Epidermal melanocyte (primary cell): ENCODE data around the gene CDC42.
"Not testable (repeated sequence)": the region's sequence is repeated elsewhere in the genome, so short reads cannot be mapped to it uniquely, and the experiment has no call there.

ENCODE experiments used
- DNase-seq: peaks from one replicate; pipeline ENCODE4 v3.0.0; 2011; ENCODE audit warnings: low spot score; ENCODE audit not compliant: insufficient read length

The CDC42 gene

GRCh38 chr1:22074803-22075202 lies 22.3 kb downstream of the CDC42 start:
- no peak for DNase-seq

- DNase-seq = no peak
Measured at GRCh38 chr1:22075718-22076117, 23.2 kb downstream of the CDC42 start.

- DNase-seq = no peak
Measured at GRCh38 chr1:22076346-22076745, 23.8 kb downstream of the CDC42 start.

GRCh38 chr1:22077728-22078127 lies 25.2 kb downstream of the CDC42 start:
- no peak for DNase-seq

- DNase-seq = no peak
Measured at GRCh38 chr1:22078133-22078532, 25.6 kb downstream of the CDC42 start.

GRCh38 chr1:22080191-22080590 lies 27.7 kb downstream of the CDC42 start:
- DNase-seq = no peak

GRCh38 chr1:22088331-22088730 lies 35.8 kb downstream of the CDC42 start:
- no peak for DNase-seq

- no peak for DNase-seq
Measured at GRCh38 chr1:22089134-22089571, 36.6 kb downstream of the CDC42 start.

- DNase-seq = no peak
Measured at GRCh38 chr1:22089787-22090186, 37.3 kb downstream of the CDC42 start.

GRCh38 chr1:22090867-22091266 lies 38.4 kb downstream of the CDC42 start:
- DNase-seq = no peak

GRCh38 chr1:22092026-22092768 lies 39.7 kb downstream of the CDC42 start:
- not testable (repeated sequence) for DNase-seq

- no peak for DNase-seq
Measured at GRCh38 chr1:22093513-22093912, 41.0 kb downstream of the CDC42 start.

- no peak for DNase-seq
Measured at GRCh38 chr1:22096036-22096435, 43.5 kb downstream of the CDC42 start.

GRCh38 chr1:22096463-22096862 lies 44.0 kb downstream of the CDC42 start:
- no peak for DNase-seq

GRCh38 chr1:22098752-22099151 lies 46.2 kb downstream of the CDC42 start:
- DNase-seq = no peak

GRCh38 chr1:22100168-22100567 lies 47.7 kb downstream of the CDC42 start:
- DNase-seq = no peak

- DNase-seq = no peak
Measured at GRCh38 chr1:22101199-22101598, 48.7 kb downstream of the CDC42 start.

GRCh38 chr1:22101995-22102394 lies 49.5 kb downstream of the CDC42 start:
- no peak for DNase-seq

GRCh38 chr1:22102746-22103145 lies 50.2 kb downstream of the CDC42 start:
- no peak for DNase-seq

- DNase-seq = no peak
Measured at GRCh38 chr1:22104094-22104493, 51.6 kb downstream of the CDC42 start.

- no peak for DNase-seq
Measured at GRCh38 chr1:22104865-22105437, 52.4 kb downstream of the CDC42 start.

GRCh38 chr1:22105611-22106207 lies 53.2 kb downstream of the CDC42 start:
- DNase-seq = no peak

GRCh38 chr1:22107126-22107525 lies 54.6 kb downstream of the CDC42 start:
- no peak for DNase-seq
